Smooth muscle cell (in vitro differentiated cells): ENCODE measurements around the gene RGMA. TPM values are rescaled to one million over a fixed set of nuclear protein-coding genes. Genes with fewer than 3 reads are reported as not detected.

Experiments used
- DNase-seq: peaks from one replicate; lab custom pipeline; 2025; ENCODE audit not compliant: unreplicated experiment; lab: John Stamatoyannopoulos, UW
- H2AFZ ChIP-seq: fragments of 200-600 bp; sonication (generic); 2 replicates; pipeline ENCODE4 v1.6.0; 2016; ENCODE audit warnings: antibody characterized with exemption, low read depth, mild to moderate bottlenecking
- H3F3A ChIP-seq: fragments of 200-600 bp; sonication (generic); 2 replicates; pipeline ENCODE4 v1.6.0; 2017; ENCODE audit warnings: antibody characterized with exemption, low read depth
- H3K27ac ChIP-seq: fragments of 200-600 bp; sonication (generic); 2 replicates; pipeline ENCODE4 v1.5.1; 2016; ENCODE audit warnings: low read depth, mild to moderate bottlenecking
- H3K27me3 ChIP-seq: fragments of 200-600 bp; sonication (generic); 2 replicates; pipeline ENCODE4 v1.6.1; 2016; ENCODE audit warnings: low read depth, mild to moderate bottlenecking
- H3K36me3 ChIP-seq: fragments of 200-600 bp; sonication (generic); 2 replicates; pipeline ENCODE4 v1.5.1; 2016; ENCODE audit warnings: low read depth
- H3K4me1 ChIP-seq: fragments of 200-600 bp; sonication (generic); 2 replicates; pipeline ENCODE4 v1.5.1; 2016; ENCODE audit warnings: low read depth
- H3K4me2 ChIP-seq: fragments of 200-600 bp; sonication (generic); 2 replicates; pipeline ENCODE4 v1.6.0; 2016; ENCODE audit warnings: mild to moderate bottlenecking
- H3K4me3 ChIP-seq: fragments of 200-600 bp; sonication (generic); 2 replicates; pipeline ENCODE4 v1.5.1; 2016; ENCODE audit warnings: mild to moderate bottlenecking
- H3K79me2 ChIP-seq: fragments of 200-600 bp; sonication (generic); 2 replicates; pipeline ENCODE4 v1.6.0; 2016; ENCODE audit warnings: low read depth, mild to moderate bottlenecking
- H3K9ac ChIP-seq: fragments of 200-600 bp; sonication (generic); 2 replicates; pipeline ENCODE4 v1.6.0; 2016; ENCODE audit warnings: low read depth
- H3K9me3 ChIP-seq: fragments of 200-600 bp; sonication (generic); replicated peaks from 2 replicates; pipeline ENCODE4 v1.5.1; 2016; ENCODE audit warnings: low read depth
- H4K20me1 ChIP-seq: fragments of 200-600 bp; sonication (generic); 2 replicates; pipeline ENCODE4 v1.6.0; 2016; ENCODE audit warnings: low read depth
- WGBS: methylation state at CpG from one replicate; pipeline ENCODE4 v1.1.7; 2016; ENCODE audit warnings: low lambda C conversion rate; 5-methylcytosine and 5-hydroxymethylcytosine counted together
- polyA plus RNA-seq: library from polyadenylated mRNA; unstranded; fragments of >200 nt; fragmentation: Nextera tagmentation; extraction: Ambion mirVana; gene quantifications from 2 replicates; pipeline ENCODE4 v1.2.1, GENCODE V29; 2016
- total RNA-seq: library from RNA; depleted of rRNA; stranded (reverse); fragments of >200 nt; gene quantifications from 2 replicates; pipeline ENCODE4 v1.2.3, GENCODE V29; 2014
- TF ChIP-seq, protein P1 (sequence below): fragments of 200-600 bp; sonication (generic); IDR thresholded peaks from 2 replicates; pipeline ENCODE4 v1.5.1; 2017; ENCODE audit warnings: borderline replicate concordance, mild to moderate bottlenecking, antibody characterized with exemption; ENCODE audit not compliant: insufficient read depth, poor library complexity, severe bottlenecking

The RGMA gene
- total and polyA plus RNA-seq, 2 experiments from 2014 or later, result 0.04 to 0.35 TPM

DNA sequence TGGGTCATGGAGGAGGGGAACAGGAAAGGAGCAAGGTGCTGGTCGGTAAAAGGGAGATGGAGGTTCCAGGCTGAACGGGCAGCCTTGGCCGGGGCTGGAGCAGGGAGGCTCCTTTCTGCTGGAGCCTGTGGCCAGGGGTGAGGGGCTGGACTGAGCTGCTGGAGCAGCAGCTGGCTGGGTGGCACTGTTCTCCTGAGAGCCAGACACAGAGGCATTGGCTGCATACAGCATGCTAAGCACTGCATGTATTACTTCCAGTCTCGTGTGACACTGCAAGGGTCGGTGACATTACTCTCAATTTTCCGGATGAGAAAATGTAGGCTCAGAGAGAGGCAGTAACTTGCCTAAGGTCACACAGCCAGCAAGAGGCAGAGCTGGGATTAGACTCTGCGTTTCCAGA is 42.3 kb downstream of the RGMA start:
- Histone ChIP-seq H3K4me3 (no peak overlapping the region), H3K27me3 (no peaks in the 10 kb centered on the region), H3K79me2 (no peaks in the 10 kb centered on the region), H3K4me2 (no peak overlapping the region), H3K9ac (no peak overlapping the region), H2AFZ (no peak overlapping the region), H3K9me3 (no peaks in the 10 kb centered on the region), H4K20me1 (no peaks in the 10 kb centered on the region), H3K36me3 (no peaks in the 10 kb centered on the region), H3F3A (no peaks in the 10 kb centered on the region), H3K27ac (no peak overlapping the region), H3K4me1 (no peaks in the 10 kb centered on the region)
- 78% methylated on average over 7 of the region's 7 CpGs for WGBS
- no peak for DNase-seq
- TF ChIP-seq, protein P1, sequence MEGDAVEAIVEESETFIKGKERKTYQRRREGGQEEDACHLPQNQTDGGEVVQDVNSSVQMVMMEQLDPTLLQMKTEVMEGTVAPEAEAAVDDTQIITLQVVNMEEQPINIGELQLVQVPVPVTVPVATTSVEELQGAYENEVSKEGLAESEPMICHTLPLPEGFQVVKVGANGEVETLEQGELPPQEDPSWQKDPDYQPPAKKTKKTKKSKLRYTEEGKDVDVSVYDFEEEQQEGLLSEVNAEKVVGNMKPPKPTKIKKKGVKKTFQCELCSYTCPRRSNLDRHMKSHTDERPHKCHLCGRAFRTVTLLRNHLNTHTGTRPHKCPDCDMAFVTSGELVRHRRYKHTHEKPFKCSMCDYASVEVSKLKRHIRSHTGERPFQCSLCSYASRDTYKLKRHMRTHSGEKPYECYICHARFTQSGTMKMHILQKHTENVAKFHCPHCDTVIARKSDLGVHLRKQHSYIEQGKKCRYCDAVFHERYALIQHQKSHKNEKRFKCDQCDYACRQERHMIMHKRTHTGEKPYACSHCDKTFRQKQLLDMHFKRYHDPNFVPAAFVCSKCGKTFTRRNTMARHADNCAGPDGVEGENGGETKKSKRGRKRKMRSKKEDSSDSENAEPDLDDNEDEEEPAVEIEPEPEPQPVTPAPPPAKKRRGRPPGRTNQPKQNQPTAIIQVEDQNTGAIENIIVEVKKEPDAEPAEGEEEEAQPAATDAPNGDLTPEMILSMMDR, result no peak

DNA sequence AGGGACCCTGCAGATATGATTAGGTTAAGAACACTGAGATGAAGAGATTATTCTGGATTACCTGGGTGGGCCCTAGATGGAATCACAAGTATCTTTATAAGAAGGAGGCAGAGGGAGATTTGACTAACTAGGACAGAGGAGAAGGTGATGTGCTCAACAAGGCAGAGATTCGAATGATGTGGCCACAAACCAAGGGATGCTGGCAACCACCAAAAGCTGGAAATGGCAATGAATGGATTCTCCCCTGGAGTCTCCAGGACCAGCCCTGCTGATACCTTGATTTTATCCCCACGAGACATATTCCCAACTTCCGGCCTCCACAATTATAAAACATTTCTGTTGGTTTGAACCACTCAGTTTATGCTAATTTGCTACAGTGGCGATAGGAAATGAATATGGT is 42.9 kb downstream of the RGMA start:
- Histone ChIP-seq H3K9ac (no peak overlapping the region), H4K20me1 (no peaks in the 10 kb centered on the region), H3K27me3 (no peaks in the 10 kb centered on the region), H3K36me3 (no peaks in the 10 kb centered on the region), H2AFZ (no peak overlapping the region), H3K4me3 (no peak overlapping the region), H3K79me2 (no peaks in the 10 kb centered on the region), H3K9me3 (no peaks in the 10 kb centered on the region), H3K27ac (no peak overlapping the region), H3K4me2 (no peak overlapping the region), H3F3A (no peaks in the 10 kb centered on the region), H3K4me1 (no peaks in the 10 kb centered on the region)
- DNase-seq, result no peak
- WGBS, result 94% methylated on average over 4 of the region's 4 CpGs
- TF ChIP-seq, protein P1, result no peak

DNA sequence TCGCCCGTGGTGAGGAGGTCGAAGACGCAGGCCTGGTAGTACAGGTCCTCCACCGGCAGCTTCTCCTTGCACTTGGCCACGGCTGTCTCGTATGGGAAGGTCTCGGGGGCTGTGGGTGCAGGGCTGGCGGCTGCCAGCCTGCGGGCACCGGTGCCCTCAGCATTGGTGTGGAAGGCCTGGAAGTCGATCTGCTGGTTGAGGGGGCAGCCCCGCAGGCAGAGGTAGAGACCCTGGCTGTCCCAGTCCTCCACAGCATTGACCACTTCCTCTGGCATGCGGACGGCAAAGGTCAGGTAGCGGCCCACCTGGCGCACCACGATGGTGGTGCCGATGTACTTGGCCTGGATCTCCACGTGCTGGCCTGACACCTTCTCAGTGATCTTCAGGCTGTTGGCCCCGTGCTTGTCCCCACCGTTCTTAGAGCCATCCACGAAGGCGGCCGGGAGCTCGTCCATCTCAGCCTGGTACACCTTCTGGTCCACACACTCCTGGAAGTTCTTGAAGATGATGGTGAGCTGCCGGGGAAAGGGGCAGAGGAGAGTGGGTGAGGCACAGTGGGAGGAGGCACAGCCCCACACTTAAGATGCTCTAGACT is 43.7 kb downstream of the RGMA start:
- Histone ChIP-seq H3K4me1 (no peaks in the 10 kb centered on the region), H3K4me2 (no peak overlapping the region), H3K9me3 (no peaks in the 10 kb centered on the region), H3K27ac (no peak overlapping the region), H3K36me3 (no peaks in the 10 kb centered on the region), H3K9ac (no peak overlapping the region), H3K27me3 (no peaks in the 10 kb centered on the region), H3K79me2 (no peaks in the 10 kb centered on the region), H3F3A (no peaks in the 10 kb centered on the region), H4K20me1 (no peaks in the 10 kb centered on the region), H2AFZ (no peak overlapping the region), H3K4me3 (no peak overlapping the region)
- TF ChIP-seq, protein P1, result no peak
- 96% methylated on average over 27 of the region's 27 CpGs for WGBS
- no peak for DNase-seq
